GM12875 (cell line): ENCODE data around the gene PCK2.

Experiments used
- H3K4me3 ChIP-seq: one replicate; pipeline ENCODE4 v1.5.1; 2011; ENCODE audit warnings: low read depth, low read length, control low read depth
- CTCF ChIP-seq: IDR thresholded peaks from 2 replicates; pipeline ENCODE4 v1.5.1; 2011; ENCODE audit warnings: low read depth, mild to moderate bottlenecking, control low read depth, inconsistent platforms, low read length, moderate library complexity, borderline replicate concordance; ENCODE audit not compliant: insufficient read depth

The PCK2 gene

GRCh38 chr14:24069411-24069735 lies 24.7 kb upstream of the PCK2 start:
- TF ChIP-seq CTCF: no peak

GRCh38 chr14:24070285-24071143 lies 23.6 kb upstream of the PCK2 start:
- TF ChIP-seq CTCF: no peak

More at GRCh38 chr14:24069411-24069735, 24.7 kb upstream of the PCK2 start:
- H3K4me3 ChIP-seq: no peak overlapping the region

GRCh38 chr14:24071144-24071697 lies 22.9 kb upstream of the PCK2 start, which contains the start of gene CPNE6:
Gene CPNE6, plus strand, starts transcription at chr14:24071562. Its CDS starts 1,375 bp downstream, at chr14:24072937.
- H3K4me3 ChIP-seq: no peak within 1 kb of the TSS
- TF ChIP-seq CTCF: no peak

More at GRCh38 chr14:24070285-24071143, 23.6 kb upstream of the PCK2 start:
- no peak overlapping the region for H3K4me3 ChIP-seq

GRCh38 chr14:24071836-24072430 lies 22.2 kb upstream of the PCK2 start:
- no peak overlapping the region for H3K4me3 ChIP-seq
- TF ChIP-seq CTCF: no peak

- H3K4me3 ChIP-seq: no peak overlapping the region
- TF ChIP-seq CTCF: no peak
Measured at GRCh38 chr14:24072436-24072835, 21.7 kb upstream of the PCK2 start.

- H3K4me3 ChIP-seq: no peak overlapping the region
- TF ChIP-seq CTCF: no peak
Measured at GRCh38 chr14:24072881-24073877, 20.9 kb upstream of the PCK2 start.
